WTC11 (cell line): ENCODE measurements around the gene LY6G5B. TPM values are rescaled to one million over a fixed set of nuclear protein-coding genes. Genes with fewer than 3 reads are reported as not detected.
A peak's percentile ranks its signal among the peaks of the same experiment; 100 is the strongest.

Experiments
- ATAC-seq: fragments of 200-7000 bp; cut with Tn5 transposase; 2 replicates; pipeline ENCODE4 v1.10.0; 2021; ENCODE audit warnings: mild to moderate bottlenecking, moderate library complexity
- CTCF ChIA-PET: fragments of 300-600 bp; sonication (Branson Sonifier 250); formaldehyde crosslinking; loops from one replicate; lab custom pipeline; 2021; ENCODE audit warnings: antibody characterized with exemption; lab: Charles Lee
- POLR2A ChIA-PET: fragments of 350-600 bp; sonication (Branson Sonifier 250); formaldehyde crosslinking; loops from one replicate; lab custom pipeline; 2021; ENCODE audit warnings: antibody characterized with exemption; lab: Charles Lee
- DNase-seq: peaks from one replicate; pipeline ENCODE4 v3.0.0; 2021; ENCODE audit warnings: low spot score
- H3K27ac Mint-ChIP-seq: 2 replicates; pipeline ENCODE4 v1.8.0; 2021; ENCODE audit warnings: mixed read lengths
- H3K27me3 Mint-ChIP-seq: 2 replicates; pipeline ENCODE4 v1.8.0; 2021; ENCODE audit warnings: low read depth, mild to moderate bottlenecking, moderate library complexity, mixed read lengths
- H3K36me3 Mint-ChIP-seq: 2 replicates; pipeline ENCODE4 v1.8.0; 2021; ENCODE audit warnings: mixed read lengths
- H3K4me1 Mint-ChIP-seq: 2 replicates; pipeline ENCODE4 v1.8.0; 2022; ENCODE audit warnings: mixed read lengths
- H3K4me3 Mint-ChIP-seq: 2 replicates; pipeline ENCODE4 v1.8.0; 2021; ENCODE audit warnings: mild to moderate bottlenecking, moderate library complexity, mixed read lengths
- H3K9me3 Mint-ChIP-seq: 2 replicates; pipeline ENCODE4 v1.8.0; 2021; ENCODE audit warnings: mixed read lengths
- EMX1 ChIP-seq: fragments of 250-450 bp; sonication (Bioruptor Pico); IDR thresholded peaks from 2 replicates; pipeline ENCODE4 v1.8.0; 2021; ENCODE audit warnings: mild to moderate bottlenecking
- ETV6 ChIP-seq: sonication (generic); formaldehyde crosslinking; IDR thresholded peaks from 2 replicates; pipeline ENCODE4 v1.8.1; 2022; ENCODE audit warnings: mild to moderate bottlenecking, missing genetic modification reagents
- HMGA2 ChIP-seq: fragments of 250-450 bp; sonication (Bioruptor Pico); IDR thresholded peaks from 2 replicates; pipeline ENCODE4 v1.4.0; 2021; ENCODE audit warnings: mild to moderate bottlenecking, moderate library complexity
- JAZF1 ChIP-seq: fragments of 250-450 bp; sonication (Bioruptor Pico); IDR thresholded peaks from 2 replicates; pipeline ENCODE4 v1.9.0; 2021; ENCODE audit warnings: moderate library complexity, mild to moderate bottlenecking, inconsistent platforms
- NR1H2 ChIP-seq: sonication (generic); formaldehyde crosslinking; IDR thresholded peaks from 2 replicates; pipeline ENCODE4 v1.9.0; 2021; ENCODE audit warnings: mild to moderate bottlenecking, moderate library complexity, missing genetic modification reagents
- ZNF138 ChIP-seq: sonication (generic); formaldehyde crosslinking; conservative IDR thresholded peaks from 2 replicates; pipeline ENCODE4 v1.8.1; 2022; ENCODE audit warnings: mild to moderate bottlenecking, moderate library complexity, missing genetic modification reagents
- ZNF423 ChIP-seq: fragments of 250-450 bp; sonication (Bioruptor Pico); IDR thresholded peaks from 2 replicates; pipeline ENCODE4 v2.1.2; 2022; ENCODE audit warnings: mild to moderate bottlenecking, moderate library complexity
- total RNA-seq: library from RNA; stranded (reverse); gene quantifications from 3 replicates; pipeline ENCODE4 v1.2.3, GENCODE V29; 2021
- TF ChIP-seq, protein P1 (sequence below): fragments of 250-450 bp; sonication (Bioruptor Pico); IDR thresholded peaks from 2 replicates; pipeline ENCODE4 v1.9.0; 2021; ENCODE audit warnings: mild to moderate bottlenecking, borderline replicate concordance
- TF ChIP-seq, protein P2 (sequence below): fragments of 250-450 bp; sonication (Bioruptor Pico); IDR thresholded peaks from 2 replicates; pipeline ENCODE4 v1.9.0; 2021; ENCODE audit warnings: moderate library complexity, mild to moderate bottlenecking, inconsistent platforms, borderline replicate concordance
- TF ChIP-seq, protein P3 (sequence below): sonication (generic); formaldehyde crosslinking; IDR thresholded peaks from 2 replicates; pipeline ENCODE4 v1.8.0; 2023; ENCODE audit warnings: missing genetic modification reagents
- TF ChIP-seq, protein P4 (sequence below): sonication (generic); formaldehyde crosslinking; IDR thresholded peaks from 2 replicates; pipeline ENCODE4 v1.8.1; 2023; ENCODE audit warnings: mild to moderate bottlenecking, moderate library complexity, missing genetic modification reagents
- TF ChIP-seq, protein P5 (sequence below): sonication (generic); formaldehyde crosslinking; IDR thresholded peaks from 2 replicates; pipeline ENCODE4 v1.8.0; 2022; ENCODE audit warnings: missing genetic modification reagents
- TF ChIP-seq, protein P6 (sequence below): sonication (generic); formaldehyde crosslinking; IDR thresholded peaks from 2 replicates; pipeline ENCODE4 v1.8.0; 2023; ENCODE audit warnings: missing genetic modification reagents, mild to moderate bottlenecking, borderline replicate concordance

Gene LY6G5B
- total RNA-seq, 1 experiment from 2014 or later, result 15.7 TPM

DNA sequence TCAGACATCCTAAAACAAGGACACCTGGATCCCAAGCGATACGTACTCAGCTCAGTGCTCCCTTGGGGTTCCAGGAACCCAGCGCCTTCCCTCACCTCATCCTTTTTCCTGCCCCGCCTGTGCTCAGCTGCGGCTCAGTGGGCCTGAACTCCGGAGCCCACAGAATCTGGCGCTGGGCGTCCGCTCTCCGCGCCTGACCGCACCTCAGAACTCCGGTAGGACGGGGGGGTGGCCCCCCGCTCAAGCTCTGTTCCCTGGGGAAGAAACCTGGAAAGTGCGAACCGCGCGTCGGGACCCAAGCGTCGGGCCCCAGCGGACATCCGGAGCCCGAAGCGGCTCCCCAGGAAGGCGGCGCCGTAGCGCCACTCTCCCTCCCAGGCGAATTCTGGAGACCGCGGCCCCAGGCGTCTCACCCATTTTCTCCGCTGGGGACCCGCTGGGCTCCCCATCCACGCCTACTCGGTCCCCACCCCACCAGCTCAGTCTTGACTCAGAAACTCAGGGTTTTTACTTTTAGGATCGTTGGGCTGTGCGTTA, 11.4 kb downstream of the LY6G5B start:
- peak; percentile 54 for DNase-seq
- CTCF ChIA-PET, result interaction anchor here (0.6 to 2.9 kb wide), 24 partner anchors 8 to 1157 kb away, joined by 3 to 26 read pairs (median 8); partner anchors contain the start of genes ABHD16A, ATP6V1G2, CLIC1 and DDAH2

DNA sequence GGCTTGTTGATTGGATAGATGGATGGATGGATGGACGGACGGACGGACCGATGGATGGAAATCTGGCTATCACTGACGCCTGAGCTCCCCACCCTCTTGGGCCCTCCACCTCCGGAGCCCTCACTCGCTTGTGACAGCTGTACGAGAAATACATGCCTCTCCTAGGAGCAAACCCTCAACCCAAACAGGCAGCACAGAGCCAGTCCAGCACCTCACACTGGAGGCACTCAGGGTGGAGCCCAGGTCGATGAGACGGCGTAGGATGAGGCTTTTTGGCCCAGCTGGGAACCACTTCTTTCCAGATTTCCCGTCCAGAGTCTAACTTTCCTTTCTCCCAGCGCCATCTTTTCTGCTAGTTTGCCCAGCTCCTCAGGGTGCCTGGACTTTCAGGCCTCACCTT, 13.8 kb downstream of the LY6G5B start:
- ChIA-PET POLR2A (interaction anchor here (1.2 to 1.6 kb wide), 2 partner anchors 83 to 144 kb away, joined by 3 to 5 read pairs; partner anchors contain the start of gene HSPA1B), CTCF (interaction anchor here (0.5 to 2.9 kb wide), 8 partner anchors 17 to 246 kb away, joined by 3 to 16 read pairs (median 4); partner anchors contain the start of genes CLIC1 and EHMT2)
- H3K9me3 Mint-ChIP-seq, result no peaks in the 10 kb centered on the region
- no peak for DNase-seq
- peak overlapping the region; percentile 99 for H3K27ac Mint-ChIP-seq
- ATAC-seq, result peak; percentile 4
- H3K36me3 Mint-ChIP-seq, result peaks cover 8% of the 10 kb centered on the region
- peaks cover 21% of the 10 kb centered on the region for H3K27me3 Mint-ChIP-seq
- peaks cover 16% of the 10 kb centered on the region for H3K4me1 Mint-ChIP-seq
- H3K4me3 Mint-ChIP-seq, result peak overlapping the region; percentile 89
- no peak for TF ChIP-seq ZNF138 (CRISPR knock-in tag)
- TF ChIP-seq JAZF1 (CRISPR knock-in tag), result no peak
- TF ChIP-seq, protein P1, sequence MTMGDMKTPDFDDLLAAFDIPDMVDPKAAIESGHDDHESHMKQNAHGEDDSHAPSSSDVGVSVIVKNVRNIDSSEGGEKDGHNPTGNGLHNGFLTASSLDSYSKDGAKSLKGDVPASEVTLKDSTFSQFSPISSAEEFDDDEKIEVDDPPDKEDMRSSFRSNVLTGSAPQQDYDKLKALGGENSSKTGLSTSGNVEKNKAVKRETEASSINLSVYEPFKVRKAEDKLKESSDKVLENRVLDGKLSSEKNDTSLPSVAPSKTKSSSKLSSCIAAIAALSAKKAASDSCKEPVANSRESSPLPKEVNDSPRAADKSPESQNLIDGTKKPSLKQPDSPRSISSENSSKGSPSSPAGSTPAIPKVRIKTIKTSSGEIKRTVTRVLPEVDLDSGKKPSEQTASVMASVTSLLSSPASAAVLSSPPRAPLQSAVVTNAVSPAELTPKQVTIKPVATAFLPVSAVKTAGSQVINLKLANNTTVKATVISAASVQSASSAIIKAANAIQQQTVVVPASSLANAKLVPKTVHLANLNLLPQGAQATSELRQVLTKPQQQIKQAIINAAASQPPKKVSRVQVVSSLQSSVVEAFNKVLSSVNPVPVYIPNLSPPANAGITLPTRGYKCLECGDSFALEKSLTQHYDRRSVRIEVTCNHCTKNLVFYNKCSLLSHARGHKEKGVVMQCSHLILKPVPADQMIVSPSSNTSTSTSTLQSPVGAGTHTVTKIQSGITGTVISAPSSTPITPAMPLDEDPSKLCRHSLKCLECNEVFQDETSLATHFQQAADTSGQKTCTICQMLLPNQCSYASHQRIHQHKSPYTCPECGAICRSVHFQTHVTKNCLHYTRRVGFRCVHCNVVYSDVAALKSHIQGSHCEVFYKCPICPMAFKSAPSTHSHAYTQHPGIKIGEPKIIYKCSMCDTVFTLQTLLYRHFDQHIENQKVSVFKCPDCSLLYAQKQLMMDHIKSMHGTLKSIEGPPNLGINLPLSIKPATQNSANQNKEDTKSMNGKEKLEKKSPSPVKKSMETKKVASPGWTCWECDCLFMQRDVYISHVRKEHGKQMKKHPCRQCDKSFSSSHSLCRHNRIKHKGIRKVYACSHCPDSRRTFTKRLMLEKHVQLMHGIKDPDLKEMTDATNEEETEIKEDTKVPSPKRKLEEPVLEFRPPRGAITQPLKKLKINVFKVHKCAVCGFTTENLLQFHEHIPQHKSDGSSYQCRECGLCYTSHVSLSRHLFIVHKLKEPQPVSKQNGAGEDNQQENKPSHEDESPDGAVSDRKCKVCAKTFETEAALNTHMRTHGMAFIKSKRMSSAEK (CRISPR knock-in tag), result no peak
- TF ChIP-seq HMGA2 (CRISPR knock-in tag), result no peak
- TF ChIP-seq, protein P2, sequence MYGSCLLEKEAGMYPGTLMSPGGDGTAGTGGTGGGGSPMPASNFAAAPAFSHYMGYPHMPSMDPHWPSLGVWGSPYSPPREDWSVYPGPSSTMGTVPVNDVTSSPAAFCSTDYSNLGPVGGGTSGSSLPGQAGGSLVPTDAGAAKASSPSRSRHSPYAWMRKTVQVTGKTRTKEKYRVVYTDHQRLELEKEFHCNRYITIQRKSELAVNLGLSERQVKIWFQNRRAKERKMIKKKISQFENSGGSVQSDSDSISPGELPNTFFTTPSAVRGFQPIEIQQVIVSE, result no peak
- TF ChIP-seq, protein P3, sequence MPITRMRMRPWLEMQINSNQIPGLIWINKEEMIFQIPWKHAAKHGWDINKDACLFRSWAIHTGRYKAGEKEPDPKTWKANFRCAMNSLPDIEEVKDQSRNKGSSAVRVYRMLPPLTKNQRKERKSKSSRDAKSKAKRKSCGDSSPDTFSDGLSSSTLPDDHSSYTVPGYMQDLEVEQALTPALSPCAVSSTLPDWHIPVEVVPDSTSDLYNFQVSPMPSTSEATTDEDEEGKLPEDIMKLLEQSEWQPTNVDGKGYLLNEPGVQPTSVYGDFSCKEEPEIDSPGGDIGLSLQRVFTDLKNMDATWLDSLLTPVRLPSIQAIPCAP (CRISPR knock-in tag), result no peak
- TF ChIP-seq EMX1 (CRISPR knock-in tag), result no peak

More for the DNA sequence above, 11.4 kb downstream of the LY6G5B start:
- H3K4me1 Mint-ChIP-seq, result peaks cover 16% of the 10 kb centered on the region
- no peaks in the 10 kb centered on the region for H3K36me3 Mint-ChIP-seq
- POLR2A ChIA-PET, result interaction anchor here (0.5 to 1.5 kb wide), 7 partner anchors 46 to 193 kb away, joined by 3 to 8 read pairs (median 4); partner anchors contain the start of genes HSPA1B and NEU1
- ATAC-seq, result peak; percentile 22
- H3K9me3 Mint-ChIP-seq, result no peaks in the 10 kb centered on the region
- TF ChIP-seq, protein P4, sequence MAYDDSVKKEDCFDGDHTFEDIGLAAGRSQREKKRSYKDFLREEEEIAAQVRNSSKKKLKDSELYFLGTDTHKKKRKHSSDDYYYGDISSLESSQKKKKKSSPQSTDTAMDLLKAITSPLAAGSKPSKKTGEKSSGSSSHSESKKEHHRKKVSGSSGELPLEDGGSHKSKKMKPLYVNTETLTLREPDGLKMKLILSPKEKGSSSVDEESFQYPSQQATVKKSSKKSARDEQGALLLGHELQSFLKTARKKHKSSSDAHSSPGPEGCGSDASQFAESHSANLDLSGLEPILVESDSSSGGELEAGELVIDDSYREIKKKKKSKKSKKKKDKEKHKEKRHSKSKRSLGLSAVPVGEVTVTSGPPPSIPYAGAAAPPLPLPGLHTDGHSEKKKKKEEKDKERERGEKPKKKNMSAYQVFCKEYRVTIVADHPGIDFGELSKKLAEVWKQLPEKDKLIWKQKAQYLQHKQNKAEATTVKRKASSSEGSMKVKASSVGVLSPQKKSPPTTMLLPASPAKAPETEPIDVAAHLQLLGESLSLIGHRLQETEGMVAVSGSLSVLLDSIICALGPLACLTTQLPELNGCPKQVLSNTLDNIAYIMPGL (CRISPR knock-in tag), result 0 out of 2 replicates have a peak, but pooled peaks have one; percentile 35
- TF ChIP-seq, protein P5, sequence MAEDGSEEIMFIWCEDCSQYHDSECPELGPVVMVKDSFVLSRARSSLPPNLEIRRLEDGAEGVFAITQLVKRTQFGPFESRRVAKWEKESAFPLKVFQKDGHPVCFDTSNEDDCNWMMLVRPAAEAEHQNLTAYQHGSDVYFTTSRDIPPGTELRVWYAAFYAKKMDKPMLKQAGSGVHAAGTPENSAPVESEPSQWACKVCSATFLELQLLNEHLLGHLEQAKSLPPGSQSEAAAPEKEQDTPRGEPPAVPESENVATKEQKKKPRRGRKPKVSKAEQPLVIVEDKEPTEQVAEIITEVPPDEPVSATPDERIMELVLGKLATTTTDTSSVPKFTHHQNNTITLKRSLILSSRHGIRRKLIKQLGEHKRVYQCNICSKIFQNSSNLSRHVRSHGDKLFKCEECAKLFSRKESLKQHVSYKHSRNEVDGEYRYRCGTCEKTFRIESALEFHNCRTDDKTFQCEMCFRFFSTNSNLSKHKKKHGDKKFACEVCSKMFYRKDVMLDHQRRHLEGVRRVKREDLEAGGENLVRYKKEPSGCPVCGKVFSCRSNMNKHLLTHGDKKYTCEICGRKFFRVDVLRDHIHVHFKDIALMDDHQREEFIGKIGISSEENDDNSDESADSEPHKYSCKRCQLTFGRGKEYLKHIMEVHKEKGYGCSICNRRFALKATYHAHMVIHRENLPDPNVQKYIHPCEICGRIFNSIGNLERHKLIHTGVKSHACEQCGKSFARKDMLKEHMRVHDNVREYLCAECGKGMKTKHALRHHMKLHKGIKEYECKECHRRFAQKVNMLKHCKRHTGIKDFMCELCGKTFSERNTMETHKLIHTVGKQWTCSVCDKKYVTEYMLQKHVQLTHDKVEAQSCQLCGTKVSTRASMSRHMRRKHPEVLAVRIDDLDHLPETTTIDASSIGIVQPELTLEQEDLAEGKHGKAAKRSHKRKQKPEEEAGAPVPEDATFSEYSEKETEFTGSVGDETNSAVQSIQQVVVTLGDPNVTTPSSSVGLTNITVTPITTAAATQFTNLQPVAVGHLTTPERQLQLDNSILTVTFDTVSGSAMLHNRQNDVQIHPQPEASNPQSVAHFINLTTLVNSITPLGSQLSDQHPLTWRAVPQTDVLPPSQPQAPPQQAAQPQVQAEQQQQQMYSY (CRISPR knock-in tag), result no peak
- TF ChIP-seq ETV6, result 0 out of 2 replicates have a peak, but pooled peaks have one; percentile 36
- no peak for TF ChIP-seq NR1H2
- no peak for TF ChIP-seq EMX1 (CRISPR knock-in tag)
- TF ChIP-seq ZNF423, result 0 out of 2 replicates have a peak, but pooled peaks have one; percentile 39
- TF ChIP-seq, protein P6, sequence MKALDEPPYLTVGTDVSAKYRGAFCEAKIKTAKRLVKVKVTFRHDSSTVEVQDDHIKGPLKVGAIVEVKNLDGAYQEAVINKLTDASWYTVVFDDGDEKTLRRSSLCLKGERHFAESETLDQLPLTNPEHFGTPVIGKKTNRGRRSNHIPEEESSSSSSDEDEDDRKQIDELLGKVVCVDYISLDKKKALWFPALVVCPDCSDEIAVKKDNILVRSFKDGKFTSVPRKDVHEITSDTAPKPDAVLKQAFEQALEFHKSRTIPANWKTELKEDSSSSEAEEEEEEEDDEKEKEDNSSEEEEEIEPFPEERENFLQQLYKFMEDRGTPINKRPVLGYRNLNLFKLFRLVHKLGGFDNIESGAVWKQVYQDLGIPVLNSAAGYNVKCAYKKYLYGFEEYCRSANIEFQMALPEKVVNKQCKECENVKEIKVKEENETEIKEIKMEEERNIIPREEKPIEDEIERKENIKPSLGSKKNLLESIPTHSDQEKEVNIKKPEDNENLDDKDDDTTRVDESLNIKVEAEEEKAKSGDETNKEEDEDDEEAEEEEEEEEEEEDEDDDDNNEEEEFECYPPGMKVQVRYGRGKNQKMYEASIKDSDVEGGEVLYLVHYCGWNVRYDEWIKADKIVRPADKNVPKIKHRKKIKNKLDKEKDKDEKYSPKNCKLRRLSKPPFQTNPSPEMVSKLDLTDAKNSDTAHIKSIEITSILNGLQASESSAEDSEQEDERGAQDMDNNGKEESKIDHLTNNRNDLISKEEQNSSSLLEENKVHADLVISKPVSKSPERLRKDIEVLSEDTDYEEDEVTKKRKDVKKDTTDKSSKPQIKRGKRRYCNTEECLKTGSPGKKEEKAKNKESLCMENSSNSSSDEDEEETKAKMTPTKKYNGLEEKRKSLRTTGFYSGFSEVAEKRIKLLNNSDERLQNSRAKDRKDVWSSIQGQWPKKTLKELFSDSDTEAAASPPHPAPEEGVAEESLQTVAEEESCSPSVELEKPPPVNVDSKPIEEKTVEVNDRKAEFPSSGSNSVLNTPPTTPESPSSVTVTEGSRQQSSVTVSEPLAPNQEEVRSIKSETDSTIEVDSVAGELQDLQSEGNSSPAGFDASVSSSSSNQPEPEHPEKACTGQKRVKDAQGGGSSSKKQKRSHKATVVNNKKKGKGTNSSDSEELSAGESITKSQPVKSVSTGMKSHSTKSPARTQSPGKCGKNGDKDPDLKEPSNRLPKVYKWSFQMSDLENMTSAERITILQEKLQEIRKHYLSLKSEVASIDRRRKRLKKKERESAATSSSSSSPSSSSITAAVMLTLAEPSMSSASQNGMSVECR (CRISPR knock-in tag), result 0 out of 2 replicates have a peak, but pooled peaks have one; percentile 22
- peak overlapping the region; percentile 89 for H3K4me3 Mint-ChIP-seq
- H3K27ac Mint-ChIP-seq, result no peak overlapping the region
- peaks cover 24% of the 10 kb centered on the region for H3K27me3 Mint-ChIP-seq
